ENCODE data around the gene OR6N2. TPM values are rescaled to one million over a fixed set of nuclear protein-coding genes. Genes with fewer than 3 reads are reported as not detected.

Gene OR6N2
- not detected for polyA plus RNA-seq

GRCh38 chr1:158781104-158781503 lies at the start of gene OR6N2:
TSS of gene OR6N2 (minus strand) at chr1:158781204. CDS start at chr1:158777635, 3,569 bp downstream.
- Mint-ChIP-seq H3K9me3 (no peaks in the 10 kb centered on the region), H3K27me3 (peaks cover 7% of the 10 kb centered on the region)

GRCh38 chr1:158830074-158830677 lies 49.2 kb upstream of the OR6N2 start:
- Mint-ChIP-seq H3K36me3 (no peaks in the 10 kb centered on the region), H3K4me3 (peak overlapping the region; percentile 46 to 91 (median 86)), H3K27ac (peak overlapping the region; percentile 87 to 93 (median 88))

More at GRCh38 chr1:158781104-158781503, at the start of gene OR6N2:
- Mint-ChIP-seq H3K4me1 (no peaks in the 10 kb centered on the region), H3K4me3 (no peak within 1 kb of the TSS), H3K27ac (peak within 1 kb of the TSS in 1 of 3 donors; percentile 6), H3K36me3 (no peaks in the 10 kb centered on the region)

GRCh38 chr1:158821723-158822122 lies 40.7 kb upstream of the OR6N2 start:
- H3K36me3 Mint-ChIP-seq, result peaks cover 2% of the 10 kb centered on the region
- no peak overlapping the region for H3K4me3 Mint-ChIP-seq
- peaks cover 0 to 1% (median 0%) of the 10 kb centered on the region in 3 donors for H3K4me1 Mint-ChIP-seq
- H3K9me3 Mint-ChIP-seq, result peaks cover 0 to 10% (median 5%) of the 10 kb centered on the region in 3 donors
- no peak overlapping the region for H3K27ac Mint-ChIP-seq
- H3K27me3 Mint-ChIP-seq, result peaks cover 2% of the 10 kb centered on the region

More at GRCh38 chr1:158830074-158830677, 49.2 kb upstream of the OR6N2 start:
- Mint-ChIP-seq H3K9me3 (peaks cover 4 to 25% (median 15%) of the 10 kb centered on the region in 3 donors), H3K4me1 (peaks cover 20 to 27% (median 21%) of the 10 kb centered on the region in 3 donors), H3K27me3 (no peaks in the 10 kb centered on the region)

GRCh38 chr1:158819461-158820443 lies 38.7 kb upstream of the OR6N2 start:
- Mint-ChIP-seq H3K27ac (peak overlapping the region in 1 of 3 donors; percentile 0), H3K27me3 (peaks cover 2% of the 10 kb centered on the region), H3K4me3 (no peak overlapping the region), H3K4me1 (peaks cover 0 to 1% (median 0%) of the 10 kb centered on the region in 3 donors), H3K9me3 (peaks cover 0 to 4% (median 0%) of the 10 kb centered on the region in 3 donors), H3K36me3 (peaks cover 2% of the 10 kb centered on the region)

- Mint-ChIP-seq H3K9me3 (peaks cover 0 to 4% (median 0%) of the 10 kb centered on the region in 3 donors), H3K4me1 (peaks cover 0 to 1% (median 0%) of the 10 kb centered on the region in 3 donors), H3K27ac (peak overlapping the region in 1 of 3 donors; percentile 0), H3K36me3 (peaks cover 2% of the 10 kb centered on the region), H3K27me3 (peaks cover 2% of the 10 kb centered on the region), H3K4me3 (no peak overlapping the region)
Observed at GRCh38 chr1:158818975-158819431, 38.0 kb upstream of the OR6N2 start.

GRCh38 chr1:158818560-158818959 lies 37.6 kb upstream of the OR6N2 start:
- Mint-ChIP-seq H3K4me1 (peaks cover 0 to 1% (median 0%) of the 10 kb centered on the region in 3 donors), H3K9me3 (peaks cover 0 to under 1% (median 0%) of the 10 kb centered on the region in 3 donors), H3K27me3 (peaks cover 2% of the 10 kb centered on the region), H3K27ac (peak overlapping the region in 1 of 3 donors; percentile 0), H3K36me3 (peaks cover 2% of the 10 kb centered on the region), H3K4me3 (no peak overlapping the region)

GRCh38 chr1:158814970-158815369 lies 34.0 kb upstream of the OR6N2 start:
- no peak overlapping the region for H3K27ac Mint-ChIP-seq
- H3K9me3 Mint-ChIP-seq, result no peaks in the 10 kb centered on the region
- H3K27me3 Mint-ChIP-seq, result peaks cover 2% of the 10 kb centered on the region
- H3K4me1 Mint-ChIP-seq, result peaks cover 5 to 6% (median 5%) of the 10 kb centered on the region in 3 donors
- peaks cover 2% of the 10 kb centered on the region for H3K36me3 Mint-ChIP-seq
- no peak overlapping the region for H3K4me3 Mint-ChIP-seq

GRCh38 chr1:158813164-158813563 lies 32.2 kb upstream of the OR6N2 start:
- no peaks in the 10 kb centered on the region for H3K9me3 Mint-ChIP-seq
- H3K36me3 Mint-ChIP-seq, result peaks cover 1% of the 10 kb centered on the region

GRCh38 chr1:158812336-158812735 lies 31.3 kb upstream of the OR6N2 start:
- Mint-ChIP-seq H3K27me3 (peaks cover 4% of the 10 kb centered on the region), H3K9me3 (no peaks in the 10 kb centered on the region), H3K36me3 (peaks cover 1% of the 10 kb centered on the region), H3K4me1 (peaks cover 5 to 7% (median 5%) of the 10 kb centered on the region in 3 donors), H3K27ac (no peak overlapping the region), H3K4me3 (no peak overlapping the region)

More at GRCh38 chr1:158813164-158813563, 32.2 kb upstream of the OR6N2 start:
- H3K4me3 Mint-ChIP-seq, result no peak overlapping the region
- H3K27me3 Mint-ChIP-seq, result peaks cover 2% of the 10 kb centered on the region
- H3K27ac Mint-ChIP-seq, result no peak overlapping the region
- peaks cover 5 to 7% (median 5%) of the 10 kb centered on the region in 3 donors for H3K4me1 Mint-ChIP-seq

GRCh38 chr1:158810311-158810710 lies 29.3 kb upstream of the OR6N2 start:
- H3K36me3 Mint-ChIP-seq, result peaks cover 1% of the 10 kb centered on the region
- H3K4me3 Mint-ChIP-seq, result no peak overlapping the region
- no peaks in the 10 kb centered on the region for H3K9me3 Mint-ChIP-seq
- no peak overlapping the region for H3K27ac Mint-ChIP-seq
- H3K27me3 Mint-ChIP-seq, result peaks cover 5% of the 10 kb centered on the region
- peaks cover 5 to 7% (median 5%) of the 10 kb centered on the region in 3 donors for H3K4me1 Mint-ChIP-seq

GRCh38 chr1:158809862-158810261 lies 28.9 kb upstream of the OR6N2 start:
- Mint-ChIP-seq H3K9me3 (no peaks in the 10 kb centered on the region), H3K36me3 (peaks cover 1% of the 10 kb centered on the region), H3K27me3 (peaks cover 5% of the 10 kb centered on the region), H3K4me1 (peaks cover 5 to 7% (median 5%) of the 10 kb centered on the region in 3 donors), H3K4me3 (no peak overlapping the region), H3K27ac (no peak overlapping the region)

- H3K36me3 Mint-ChIP-seq, result peaks cover 1% of the 10 kb centered on the region
- H3K27ac Mint-ChIP-seq, result no peak overlapping the region
- H3K27me3 Mint-ChIP-seq, result peaks cover 5% of the 10 kb centered on the region
- no peaks in the 10 kb centered on the region for H3K9me3 Mint-ChIP-seq
- H3K4me3 Mint-ChIP-seq, result no peak overlapping the region
- H3K4me1 Mint-ChIP-seq, result peaks cover 5 to 7% (median 5%) of the 10 kb centered on the region in 3 donors
Observed at GRCh38 chr1:158809256-158809655, 28.3 kb upstream of the OR6N2 start.

- Mint-ChIP-seq H3K9me3 (no peaks in the 10 kb centered on the region), H3K36me3 (peaks cover 1% of the 10 kb centered on the region), H3K27ac (no peak overlapping the region), H3K27me3 (peaks cover 5% of the 10 kb centered on the region), H3K4me3 (no peak overlapping the region), H3K4me1 (peaks cover 5 to 7% (median 7%) of the 10 kb centered on the region in 3 donors)
Observed at GRCh38 chr1:158806916-158807536, 26.0 kb upstream of the OR6N2 start.

GRCh38 chr1:158803678-158804077 lies 22.7 kb upstream of the OR6N2 start:
- Mint-ChIP-seq H3K9me3 (no peaks in the 10 kb centered on the region), H3K36me3 (no peaks in the 10 kb centered on the region), H3K4me1 (peaks cover 0 to 6% (median 0%) of the 10 kb centered on the region in 3 donors), H3K4me3 (no peak overlapping the region), H3K27me3 (peaks cover 5% of the 10 kb centered on the region), H3K27ac (no peak overlapping the region)

Data from IgD-negative memory B cell (primary cell).